GM12878 (cell line): Measurements from ENCODE around the gene CACUL1. TPM values are rescaled to one million over a fixed set of nuclear protein-coding genes. Genes with fewer than 3 reads are reported as not detected.

Experiments used
- ATAC-seq: fragments of 200-7000 bp; cut with Tn5 transposase; 3 replicates; pipeline ENCODE4 v1.9.1; 2020; ENCODE audit warnings: mild to moderate bottlenecking, moderate library complexity
- BruUV-seq: library from RNA; stranded (reverse); fragments of 400-500 nt; replicated peaks from 2 replicates; lab custom pipeline; 2021; lab: Mats Ljungman, UMichigan
- CTCF ChIA-PET: fragments of 300-600 bp; sonication (Branson Sonifier 250); formaldehyde crosslinking; extraction: SDS; loops from one replicate; lab custom pipeline; 2021; ENCODE audit warnings: inconsistent platforms; lab: Yijun Ruan, JAX
- POLR2A ChIA-PET: fragments of 350-600 bp; formaldehyde crosslinking; extraction: SDS; loops from one replicate; lab custom pipeline; 2021; ENCODE audit warnings: inconsistent platforms; lab: Charles Lee
- RAD21 ChIA-PET: fragments of 300-600 bp; sonication (Branson Sonifier 250); formaldehyde crosslinking; loops from one replicate; lab custom pipeline; 2023; ENCODE audit warnings: antibody characterized with exemption; ENCODE audit not compliant: unreplicated experiment; lab: Charles Lee
- SMC1A ChIA-PET: fragments of 300-600 bp; sonication (Branson Sonifier 250); formaldehyde crosslinking; loops from one replicate; lab custom pipeline; 2023; ENCODE audit not compliant: unreplicated experiment, uncharacterized antibody; lab: Charles Lee
- DNase-seq: peaks from one replicate; pipeline ENCODE4 v3.0.0-alpha.2; 2011; ENCODE audit warnings: low read depth, low spot score
- FAIRE-seq: peaks from 3 replicates; lab custom pipeline; 2011; peaks lifted over from hg19 to GRCh38; lab: Jason Lieb, UNC
- H2AFZ ChIP-seq: 2 replicates; pipeline ENCODE4 v1.6.0; 2011; ENCODE audit warnings: low read depth, low read length, control low read depth; ENCODE audit not compliant: control insufficient read depth
- H3K27ac ChIP-seq: 2 replicates; pipeline ENCODE4 v1.5.1; 2011; ENCODE audit warnings: control low read depth; ENCODE audit not compliant: control insufficient read depth, insufficient read depth
- H3K27me3 ChIP-seq, 2 experiments: replicated peaks in 1 of 2; 2 replicates each; pipeline versions ENCODE4 v1.6.0 to v1.6.1; 2011; ENCODE audit warnings: low read length in 1 of 2; ENCODE audit not compliant: control insufficient read depth in 2 of 2, insufficient read depth in 2 of 2
- H3K36me3 ChIP-seq, 2 experiments: 2 replicates each; pipeline ENCODE4 v1.5.1; 2011; ENCODE audit warnings: low read length in 1 of 2; ENCODE audit not compliant: control insufficient read depth in 2 of 2, insufficient read depth in 2 of 2
- H3K4me1 ChIP-seq: 2 replicates; pipeline ENCODE4 v1.6.1; 2011; ENCODE audit warnings: mild to moderate bottlenecking, low read length, moderate library complexity, mixed read lengths; ENCODE audit not compliant: control insufficient read depth, insufficient read depth
- H3K4me2 ChIP-seq: 2 replicates; pipeline ENCODE4 v1.6.0; 2011; ENCODE audit warnings: control low read depth; ENCODE audit not compliant: control insufficient read depth, insufficient read depth
- H3K4me3 ChIP-seq: fragments of 200-600 bp; sonication (generic); 2 replicates; pipeline ENCODE4 v1.5.1; 2016
- H3K79me2 ChIP-seq: 2 replicates; pipeline ENCODE4 v1.6.0; 2011; ENCODE audit warnings: low read length; ENCODE audit not compliant: control insufficient read depth, insufficient read depth
- H3K9ac ChIP-seq: 2 replicates; pipeline ENCODE4 v1.8.0; 2011; ENCODE audit warnings: low read length, control low read depth, mixed read lengths; ENCODE audit not compliant: control insufficient read depth, insufficient read depth
- H3K9me3 ChIP-seq: replicated peaks from 3 replicates; pipeline ENCODE4 v1.5.1; 2011; ENCODE audit warnings: mild to moderate bottlenecking, low read length; ENCODE audit not compliant: control insufficient read depth, insufficient read depth
- H4K20me1 ChIP-seq: 2 replicates; pipeline ENCODE4 v1.6.0; 2011; ENCODE audit not compliant: control insufficient read depth, insufficient read depth
- BRCA1 ChIP-seq: IDR thresholded peaks from 2 replicates; pipeline ENCODE4 v1.6.1; 2011; ENCODE audit warnings: low read depth, low read length, improper control_type of control experiment
- CBFB ChIP-seq: IDR thresholded peaks from 2 replicates; pipeline ENCODE4 v1.6.1; 2016; ENCODE audit warnings: antibody characterized with exemption, low read depth
- KLF5 ChIP-seq: fragments of 450-650 bp; IDR thresholded peaks from 2 replicates; pipeline ENCODE4 v1.6.1; 2014; ENCODE audit warnings: mild to moderate bottlenecking; ENCODE audit not compliant: partially characterized antibody
- MEF2B ChIP-seq: fragments of 450-650 bp; IDR thresholded peaks from 2 replicates; pipeline ENCODE4 v1.6.1; 2018; ENCODE audit warnings: mild to moderate bottlenecking, moderate library complexity; ENCODE audit not compliant: partially characterized antibody, poor library complexity, severe bottlenecking
- RCOR1 ChIP-seq: conservative IDR thresholded peaks from 2 replicates; pipeline ENCODE4 v1.6.1; 2012; ENCODE audit warnings: low read depth, low read length, improper control_type of control experiment
- ZBTB4 ChIP-seq: fragments of 450-650 bp; formaldehyde crosslinking; IDR thresholded peaks from 2 replicates; pipeline ENCODE4 v1.4.0; 2022; ENCODE audit warnings: mild to moderate bottlenecking, moderate library complexity
- ZNF24 ChIP-seq: fragments of 450-650 bp; IDR thresholded peaks from 2 replicates; pipeline ENCODE4 v1.6.1; 2017; ENCODE audit warnings: antibody characterized with exemption, mild to moderate bottlenecking
- WGBS: methylation state at CpG from one replicate; pipeline ENCODE4 v1.1.6; 2016; ENCODE audit warnings: low lambda C conversion rate; ENCODE audit not compliant: insufficient replicate concordance, insufficient coverage; ENCODE audit errors: missing lambda C conversion rate; 5-methylcytosine and 5-hydroxymethylcytosine counted together
- in situ Hi-C: fragments of 300-500 bp; cut with MboI; formaldehyde crosslinking; loops from 9 replicates; pipeline ENCODE4 v1.14.3; 2018; ENCODE audit warnings: mixed read lengths
- intact Hi-C: fragments of 100-400 bp; cut with micrococcal nuclease; formaldehyde crosslinking; loops from one replicate; pipeline ENCODE4 v1.14.2; 2022; ENCODE audit not compliant: unreplicated experiment
- polyA plus RNA-seq, 11 experiments: library from polyadenylated mRNA; depleted of rRNA in 4 of 11; unstranded in 6 of 11; stranded (reverse) in 5 of 11; fragments of >200 nt; fragmentation: Nextera tagmentation in 4 of 11; fragmentation: Illumina TruSeq in 1 of 11; extraction: Ambion mirVana in 4 of 11; extraction: Trizol in 1 of 11; gene quantifications; 1 replicate in 1 of 11; 2 replicates in 10 of 11; pipeline versions ENCODE4 v1.2.1 to v1.2.3, GENCODE V29; 2011 to 2016; ENCODE audit warnings: inconsistent platforms in 2 of 11, missing spikeins in 2 of 11, low read depth in 1 of 11
- total RNA-seq, 4 experiments: library from RNA; depleted of rRNA in 3 of 4; stranded (reverse); fragments of >200 nt in 3 of 4; fragmentation: Illumina TruSeq in 1 of 4; extraction: Trizol in 1 of 4; gene quantifications; 2 replicates each; pipeline versions ENCODE4 v1.2.1 to v1.2.3, GENCODE V29; 2013 to 2021

Gene CACUL1
- total and polyA plus RNA-seq, 10 of the 15 experiments (the other 5 are each of a cell fraction or from before 2014, with no cell fraction given) = 7.4 to 23.2 (median 13.0) TPM

DNA sequence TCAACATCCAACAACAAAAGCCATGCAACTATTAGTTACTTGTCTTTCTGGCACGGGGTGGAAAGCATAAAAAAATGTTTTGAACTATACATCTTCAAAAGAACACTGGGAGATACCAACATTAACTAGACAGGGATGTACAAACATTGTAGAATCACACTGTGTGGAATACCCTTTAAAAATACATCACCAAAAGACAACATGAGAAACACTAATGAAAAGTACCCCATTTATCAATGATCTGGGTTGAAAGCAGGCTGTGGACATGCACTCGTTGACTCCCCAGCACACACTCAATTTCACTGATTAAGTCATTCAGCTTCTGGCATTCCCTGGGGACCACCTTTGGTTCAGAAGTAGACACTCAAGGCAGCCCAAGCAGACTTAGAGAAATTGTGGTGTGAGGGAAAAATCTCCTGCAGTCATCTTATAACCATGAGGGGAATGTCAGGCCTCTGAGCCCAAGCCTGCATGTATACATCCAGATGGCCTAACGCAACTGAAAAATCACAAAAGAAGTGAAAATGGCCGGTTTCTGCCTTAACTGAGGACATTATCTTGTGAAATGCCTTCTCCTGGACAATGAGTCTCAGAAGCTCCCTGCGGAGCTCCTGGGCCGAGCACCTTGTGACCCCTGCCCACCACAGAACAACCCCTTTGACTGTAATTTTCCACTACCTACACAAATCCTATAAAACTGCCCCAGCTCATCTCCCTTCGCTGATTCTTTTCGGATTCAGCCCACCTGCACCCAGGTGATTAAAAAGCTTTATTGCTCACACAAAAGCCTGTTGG is 53.0 kb downstream of the CACUL1 start:
- H3K27ac ChIP-seq = no peak overlapping the region
- FAIRE-seq = no peak
- H3K79me2 ChIP-seq = no peaks in the 10 kb centered on the region
- CTCF ChIA-PET = no interaction called here
- 0 out of 4 replicates have a peak, but pooled peaks cover 0 to 7% of the 10 kb centered on the region in 2 experiments for H3K36me3 ChIP-seq
- no peak overlapping the region for H3K4me2 ChIP-seq
- no peaks in the 10 kb centered on the region for H4K20me1 ChIP-seq
- peak; percentile 22 for ATAC-seq
- TF ChIP-seq ZBTB4 (CRISPR knock-in tag) (no peak), CBFB (no peak), RCOR1 (no peak), MEF2B (peak; percentile 35), KLF5 (no peak), ZNF24 (no peak), BRCA1 (no peak)
- H3K9me3 ChIP-seq = no peaks in the 10 kb centered on the region
- WGBS = 84% methylated on average over 8 of the region's 8 CpGs
- H2AFZ ChIP-seq = no peak overlapping the region
- peaks cover 3% of the 10 kb centered on the region; the same call in 1 of the 2 replicates for H3K4me1 ChIP-seq
- SMC1A ChIA-PET = interaction anchor here (0.7 to 1.4 kb wide), 2 partner anchors 10 to 32 kb away, joined by 3 to 5 read pairs; no protein-coding TSS in a partner anchor
- RAD21 ChIA-PET = no interaction called here
- H3K4me3 ChIP-seq = no peak overlapping the region
- intact Hi-C loops (no loop called here), in situ Hi-C loops (no loop called here)
- POLR2A ChIA-PET = interaction anchor here (0.5 kb wide), 1 partner anchor 172 kb away, joined by 4 read pairs; no protein-coding TSS in a partner anchor
- H3K9ac ChIP-seq = no peak overlapping the region
- no TSS peak for BruUV-seq
- no peaks in the 10 kb centered on the region for H3K27me3 ChIP-seq
- DNase-seq = peak; percentile 0
